ENCODE measurements around the gene STRA8.
"Not testable (repeated sequence)": the region's sequence is repeated elsewhere in the genome, so short reads cannot be mapped to it uniquely, and the experiment has no call there.

Gene STRA8

GRCh38 chr7:135232720-135233119 lies 918 bp upstream of the STRA8 start:
- no peak overlapping the region for H3K4me3 ChIP-seq (replicated peaks; ENCODE audit: low read depth, low read length)
- TF ChIP-seq, protein P1, sequence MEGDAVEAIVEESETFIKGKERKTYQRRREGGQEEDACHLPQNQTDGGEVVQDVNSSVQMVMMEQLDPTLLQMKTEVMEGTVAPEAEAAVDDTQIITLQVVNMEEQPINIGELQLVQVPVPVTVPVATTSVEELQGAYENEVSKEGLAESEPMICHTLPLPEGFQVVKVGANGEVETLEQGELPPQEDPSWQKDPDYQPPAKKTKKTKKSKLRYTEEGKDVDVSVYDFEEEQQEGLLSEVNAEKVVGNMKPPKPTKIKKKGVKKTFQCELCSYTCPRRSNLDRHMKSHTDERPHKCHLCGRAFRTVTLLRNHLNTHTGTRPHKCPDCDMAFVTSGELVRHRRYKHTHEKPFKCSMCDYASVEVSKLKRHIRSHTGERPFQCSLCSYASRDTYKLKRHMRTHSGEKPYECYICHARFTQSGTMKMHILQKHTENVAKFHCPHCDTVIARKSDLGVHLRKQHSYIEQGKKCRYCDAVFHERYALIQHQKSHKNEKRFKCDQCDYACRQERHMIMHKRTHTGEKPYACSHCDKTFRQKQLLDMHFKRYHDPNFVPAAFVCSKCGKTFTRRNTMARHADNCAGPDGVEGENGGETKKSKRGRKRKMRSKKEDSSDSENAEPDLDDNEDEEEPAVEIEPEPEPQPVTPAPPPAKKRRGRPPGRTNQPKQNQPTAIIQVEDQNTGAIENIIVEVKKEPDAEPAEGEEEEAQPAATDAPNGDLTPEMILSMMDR (IDR thresholded peaks at IDR 0.05; ENCODE audit: insufficient read depth, low read length, poor library complexity, severe bottlenecking): peak; percentile 52
- DNase-seq (ENCODE audit: extremely low read depth, insufficient read length): no peak

GRCh38 chr7:135234095-135234494 lies 457 bp downstream of the STRA8 start:
- not testable (repeated sequence) for H3K27me3 ChIP-seq (replicated peaks; ENCODE audit: control insufficient read depth, insufficient read depth, low read length); H3K36me3 ChIP-seq (ENCODE audit: control insufficient read depth, insufficient read depth, low read length); DNase-seq (ENCODE audit: extremely low read depth, insufficient read length); H3K4me3 ChIP-seq (replicated peaks; ENCODE audit: low read depth, low read length)

More at GRCh38 chr7:135232720-135233119, 918 bp upstream of the STRA8 start:
- Histone ChIP-seq H3K36me3 (ENCODE audit: control insufficient read depth, insufficient read depth, low read length) (no peaks in the 10 kb centered on the region), H3K27me3 (replicated peaks; ENCODE audit: control insufficient read depth, insufficient read depth, low read length) (no peaks in the 10 kb centered on the region)

- TF ChIP-seq, protein P1 (IDR thresholded peaks at IDR 0.05; ENCODE audit: insufficient read depth, low read length, poor library complexity, severe bottlenecking): no peak
- Histone ChIP-seq H3K36me3 (ENCODE audit: control insufficient read depth, insufficient read depth, low read length) (no peaks in the 10 kb centered on the region), H3K4me3 (replicated peaks; ENCODE audit: low read depth, low read length) (no peak overlapping the region), H3K27me3 (replicated peaks; ENCODE audit: control insufficient read depth, insufficient read depth, low read length) (no peaks in the 10 kb centered on the region)
- no peak for DNase-seq (ENCODE audit: extremely low read depth, insufficient read length)
Measured at GRCh38 chr7:135234727-135235126, 1.1 kb downstream of the STRA8 start.

DNA sequence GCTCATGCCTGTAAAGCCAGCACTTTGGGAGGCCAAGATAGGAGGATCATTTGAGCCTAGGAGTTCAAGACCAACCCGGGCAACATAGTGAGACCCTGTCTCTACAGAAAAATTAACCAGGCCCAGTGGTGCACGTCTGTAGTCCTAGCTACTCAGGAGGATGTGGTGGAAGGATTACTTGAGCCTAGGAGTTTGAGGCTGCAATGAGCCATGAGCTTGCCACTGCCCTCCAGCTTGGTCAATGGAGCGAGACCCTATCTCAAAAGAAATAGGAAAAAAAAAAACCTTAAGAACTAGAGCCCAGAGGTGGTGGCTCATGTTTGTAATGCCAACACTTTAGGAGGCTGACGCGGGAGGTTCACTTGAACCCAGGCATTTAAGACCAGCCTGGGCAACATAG lies 2.2 kb downstream of the STRA8 start:
- TF ChIP-seq, protein P1 (IDR thresholded peaks at IDR 0.05; ENCODE audit: insufficient read depth, low read length, poor library complexity, severe bottlenecking): no peak
- Histone ChIP-seq H3K36me3 (ENCODE audit: control insufficient read depth, insufficient read depth, low read length) (no peaks in the 10 kb centered on the region), H3K4me3 (replicated peaks; ENCODE audit: low read depth, low read length) (no peak overlapping the region), H3K27me3 (replicated peaks; ENCODE audit: control insufficient read depth, insufficient read depth, low read length) (no peaks in the 10 kb centered on the region)
- DNase-seq (ENCODE audit: extremely low read depth, insufficient read length): no peak

- no peak overlapping the region for H3K4me3 ChIP-seq (replicated peaks; ENCODE audit: low read depth, low read length)
- H3K27me3 ChIP-seq (replicated peaks; ENCODE audit: control insufficient read depth, insufficient read depth, low read length): no peaks in the 10 kb centered on the region
- TF ChIP-seq, protein P1 (IDR thresholded peaks at IDR 0.05; ENCODE audit: insufficient read depth, low read length, poor library complexity, severe bottlenecking): no peak
- DNase-seq (ENCODE audit: extremely low read depth, insufficient read length): no peak
- no peaks in the 10 kb centered on the region for H3K36me3 ChIP-seq (ENCODE audit: control insufficient read depth, insufficient read depth, low read length)
Measured at GRCh38 chr7:135236727-135237126, 3.1 kb downstream of the STRA8 start.

GRCh38 chr7:135238112-135238744 lies 4.6 kb downstream of the STRA8 start:
- no peak overlapping the region for H3K4me3 ChIP-seq (replicated peaks; ENCODE audit: low read depth, low read length)
- no peaks in the 10 kb centered on the region for H3K36me3 ChIP-seq (ENCODE audit: control insufficient read depth, insufficient read depth, low read length)
- DNase-seq (ENCODE audit: extremely low read depth, insufficient read length): no peak
- no peaks in the 10 kb centered on the region for H3K27me3 ChIP-seq (replicated peaks; ENCODE audit: control insufficient read depth, insufficient read depth, low read length)
- TF ChIP-seq, protein P1 (IDR thresholded peaks at IDR 0.05; ENCODE audit: insufficient read depth, low read length, poor library complexity, severe bottlenecking): peak; percentile 43

All from GM06990 (cell line).